ENCODE data around the gene RBPJ.

RBPJ gene

GRCh38 chr4:26457412-26457811, 136.6 kb downstream of the RBPJ start:
- Histone ChIP-seq H3K27ac (ENCODE audit: low read length) (no peak overlapping the region), H3K4me3 (ENCODE audit: low read length) (no peak overlapping the region), H3K9me3 (ENCODE audit: control insufficient read depth, insufficient read depth, low read length) (no peaks in the 10 kb centered on the region), H3K27me3 (ENCODE audit: control insufficient read depth, insufficient read depth, low read length) (no peaks in the 10 kb centered on the region), H3K4me1 (ENCODE audit: control insufficient read depth, insufficient read depth, low read length) (0 out of 2 replicates have a peak, but pooled peaks cover 2% of the 10 kb centered on the region), H3K36me3 (ENCODE audit: control insufficient read depth, insufficient read depth, low read length) (no peaks in the 10 kb centered on the region)
- no peak for DNase-seq (ENCODE audit: low read depth, low spot score)
- no CpG with 5 or more reads among the region's 6 CpGs for WGBS (ENCODE audit: insufficient coverage, insufficient read length)

DNA sequence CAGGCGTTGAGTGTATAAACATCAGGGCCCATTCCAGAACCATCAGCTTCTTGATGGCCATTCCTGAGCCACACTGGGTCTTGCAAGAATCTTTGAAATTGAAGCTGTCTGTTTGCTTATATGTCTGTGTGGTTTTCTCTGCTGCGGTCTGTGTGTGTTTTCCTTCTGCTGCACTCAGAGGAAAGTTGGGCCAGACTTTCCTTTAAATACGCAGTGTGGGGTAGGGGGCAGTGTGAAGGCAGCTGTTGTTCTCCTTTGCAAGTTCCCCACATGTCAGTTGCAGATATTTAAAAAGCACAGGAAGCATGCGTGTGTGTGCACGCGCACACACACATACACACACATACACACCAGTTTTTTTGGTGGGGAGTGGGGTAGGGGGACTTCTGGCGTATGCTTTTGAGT, 137.3 kb downstream of the RBPJ start:
- H3K27me3 ChIP-seq (ENCODE audit: control insufficient read depth, insufficient read depth, low read length): no peaks in the 10 kb centered on the region
- DNase-seq (ENCODE audit: low read depth, low spot score): no peak
- H3K27ac ChIP-seq (ENCODE audit: low read length): no peak overlapping the region
- H3K4me1 ChIP-seq (ENCODE audit: control insufficient read depth, insufficient read depth, low read length): no peaks in the 10 kb centered on the region
- no CpG with 5 or more reads among the region's 7 CpGs for WGBS (ENCODE audit: insufficient coverage, insufficient read length)
- no peak overlapping the region for H3K4me3 ChIP-seq (ENCODE audit: low read length)
- H3K9me3 ChIP-seq (ENCODE audit: control insufficient read depth, insufficient read depth, low read length): no peaks in the 10 kb centered on the region
- no peaks in the 10 kb centered on the region for H3K36me3 ChIP-seq (ENCODE audit: control insufficient read depth, insufficient read depth, low read length)

- Histone ChIP-seq H3K9me3 (ENCODE audit: control insufficient read depth, insufficient read depth, low read length) (no peaks in the 10 kb centered on the region), H3K4me1 (ENCODE audit: control insufficient read depth, insufficient read depth, low read length) (no peaks in the 10 kb centered on the region), H3K27me3 (ENCODE audit: control insufficient read depth, insufficient read depth, low read length) (no peaks in the 10 kb centered on the region), H3K4me3 (ENCODE audit: low read length) (no peak overlapping the region), H3K36me3 (ENCODE audit: control insufficient read depth, insufficient read depth, low read length) (no peaks in the 10 kb centered on the region), H3K27ac (ENCODE audit: low read length) (no peak overlapping the region)
- WGBS (ENCODE audit: insufficient coverage, insufficient read length): no CpG with 5 or more reads among the region's 19 CpGs
- DNase-seq (ENCODE audit: low read depth, low spot score): peak; percentile 13
Observed at GRCh38 chr4:26459054-26459755, 138.4 kb downstream of the RBPJ start.

- no peaks in the 10 kb centered on the region for H3K4me1 ChIP-seq (ENCODE audit: control insufficient read depth, insufficient read depth, low read length)
- H3K9me3 ChIP-seq (ENCODE audit: control insufficient read depth, insufficient read depth, low read length): no peaks in the 10 kb centered on the region
- H3K27me3 ChIP-seq (ENCODE audit: control insufficient read depth, insufficient read depth, low read length): no peaks in the 10 kb centered on the region
- H3K36me3 ChIP-seq (ENCODE audit: control insufficient read depth, insufficient read depth, low read length): no peaks in the 10 kb centered on the region
- no peak overlapping the region for H3K27ac ChIP-seq (ENCODE audit: low read length)
- H3K4me3 ChIP-seq (ENCODE audit: low read length): no peak overlapping the region
- no CpG with 5 or more reads among the region's 13 CpGs for WGBS (ENCODE audit: insufficient coverage, insufficient read length)
- no peak for DNase-seq (ENCODE audit: low read depth, low spot score)
Observed at GRCh38 chr4:26459756-26460530, 139.1 kb downstream of the RBPJ start.

- no peaks in the 10 kb centered on the region for H3K9me3 ChIP-seq (ENCODE audit: control insufficient read depth, insufficient read depth, low read length)
- no peak overlapping the region for H3K27ac ChIP-seq (ENCODE audit: low read length)
- H3K36me3 ChIP-seq (ENCODE audit: control insufficient read depth, insufficient read depth, low read length): no peaks in the 10 kb centered on the region
- H3K4me3 ChIP-seq (ENCODE audit: low read length): no peak overlapping the region
- DNase-seq (ENCODE audit: low read depth, low spot score): no peak
- WGBS (ENCODE audit: insufficient coverage, insufficient read length): no CpG with 5 or more reads among the region's 2 CpGs
- no peaks in the 10 kb centered on the region for H3K27me3 ChIP-seq (ENCODE audit: control insufficient read depth, insufficient read depth, low read length)
- no peaks in the 10 kb centered on the region for H3K4me1 ChIP-seq (ENCODE audit: control insufficient read depth, insufficient read depth, low read length)
Observed at GRCh38 chr4:26462874-26463273, 142.1 kb downstream of the RBPJ start.

DNA sequence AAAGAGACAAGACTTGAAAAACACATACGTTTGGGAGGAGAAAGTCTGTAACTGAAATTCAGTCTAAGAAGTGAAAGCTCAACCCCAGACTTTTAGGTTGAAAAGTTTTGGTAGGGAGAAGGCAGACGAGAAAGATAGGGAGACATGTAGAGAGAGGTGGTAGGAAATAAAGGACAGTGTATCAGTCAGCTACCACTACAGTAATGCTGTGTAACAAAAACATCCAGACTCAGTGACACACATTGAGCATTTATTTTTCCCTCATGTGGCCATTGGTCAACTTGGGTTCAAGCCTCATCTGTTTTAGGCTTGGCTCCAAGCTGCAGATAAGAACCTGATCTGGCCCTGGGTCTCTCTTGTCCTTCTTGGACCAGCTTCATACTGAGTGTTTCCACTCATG, 142.6 kb downstream of the RBPJ start:
- Histone ChIP-seq H3K27ac (ENCODE audit: low read length) (no peak overlapping the region), H3K9me3 (ENCODE audit: control insufficient read depth, insufficient read depth, low read length) (no peaks in the 10 kb centered on the region), H3K27me3 (ENCODE audit: control insufficient read depth, insufficient read depth, low read length) (no peaks in the 10 kb centered on the region), H3K4me1 (ENCODE audit: control insufficient read depth, insufficient read depth, low read length) (peaks cover 1% of the 10 kb centered on the region; the same call in 1 of the 2 replicates), H3K36me3 (ENCODE audit: control insufficient read depth, insufficient read depth, low read length) (no peaks in the 10 kb centered on the region), H3K4me3 (ENCODE audit: low read length) (no peak overlapping the region)
- no CpG with 5 or more reads among the region's 2 CpGs for WGBS (ENCODE audit: insufficient coverage, insufficient read length)
- no peak for DNase-seq (ENCODE audit: low read depth, low spot score)

- Histone ChIP-seq H3K4me1 (ENCODE audit: control insufficient read depth, insufficient read depth, low read length) (peaks cover 1% of the 10 kb centered on the region; the same call in 1 of the 2 replicates), H3K27ac (ENCODE audit: low read length) (no peak overlapping the region), H3K36me3 (ENCODE audit: control insufficient read depth, insufficient read depth, low read length) (no peaks in the 10 kb centered on the region), H3K4me3 (ENCODE audit: low read length) (no peak overlapping the region), H3K27me3 (ENCODE audit: control insufficient read depth, insufficient read depth, low read length) (no peaks in the 10 kb centered on the region), H3K9me3 (ENCODE audit: control insufficient read depth, insufficient read depth, low read length) (no peaks in the 10 kb centered on the region)
- no CpG with 5 or more reads among the region's 14 CpGs for WGBS (ENCODE audit: insufficient coverage, insufficient read length)
- DNase-seq (ENCODE audit: low read depth, low spot score): no peak
Observed at GRCh38 chr4:26464420-26465095, 143.7 kb downstream of the RBPJ start.

- no CpG with 5 or more reads among the region's 10 CpGs for WGBS (ENCODE audit: insufficient coverage, insufficient read length)
Observed at GRCh38 chr4:26466578-26467270, 145.9 kb downstream of the RBPJ start.

DNA sequence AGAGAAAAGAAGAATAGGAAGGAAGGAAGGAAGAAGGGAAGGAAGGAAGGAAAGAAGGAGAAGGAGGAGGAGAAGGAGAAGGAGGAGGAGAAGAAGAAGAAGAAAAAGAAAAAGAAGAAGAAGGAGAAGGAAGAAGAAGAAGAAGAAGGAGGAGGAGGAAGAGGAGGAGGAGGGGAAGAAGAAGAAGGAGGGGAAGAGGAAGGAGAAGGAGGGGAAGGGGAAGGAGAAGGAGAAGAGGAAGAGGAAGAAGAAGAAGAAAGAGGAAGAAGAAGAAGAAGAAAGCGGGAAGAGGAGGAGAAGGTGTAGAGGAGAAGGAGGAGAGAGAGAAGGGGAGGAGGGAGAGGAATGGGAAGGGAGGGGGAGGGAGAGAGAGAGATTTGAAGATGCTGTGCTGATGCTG, 146.9 kb downstream of the RBPJ start:
- Histone ChIP-seq H3K36me3 (ENCODE audit: control insufficient read depth, insufficient read depth, low read length) (no peaks in the 10 kb centered on the region), H3K4me3 (ENCODE audit: low read length) (no peak overlapping the region), H3K27ac (ENCODE audit: low read length) (no peak overlapping the region), H3K4me1 (ENCODE audit: control insufficient read depth, insufficient read depth, low read length) (peaks cover 1% of the 10 kb centered on the region; the same call in 1 of the 2 replicates), H3K9me3 (ENCODE audit: control insufficient read depth, insufficient read depth, low read length) (no peaks in the 10 kb centered on the region), H3K27me3 (ENCODE audit: control insufficient read depth, insufficient read depth, low read length) (no peaks in the 10 kb centered on the region)
- no peak for DNase-seq (ENCODE audit: low read depth, low spot score)
- WGBS (ENCODE audit: insufficient coverage, insufficient read length): 92% methylated on average over 1 of the region's 1 CpG

More at GRCh38 chr4:26466578-26467270, 145.9 kb downstream of the RBPJ start:
- peaks cover 1% of the 10 kb centered on the region; the same call in 1 of the 2 replicates for H3K4me1 ChIP-seq (ENCODE audit: control insufficient read depth, insufficient read depth, low read length)
- no peak overlapping the region for H3K4me3 ChIP-seq (ENCODE audit: low read length)
- no peak for DNase-seq (ENCODE audit: low read depth, low spot score)
- H3K36me3 ChIP-seq (ENCODE audit: control insufficient read depth, insufficient read depth, low read length): no peaks in the 10 kb centered on the region
- no peaks in the 10 kb centered on the region for H3K9me3 ChIP-seq (ENCODE audit: control insufficient read depth, insufficient read depth, low read length)
- H3K27me3 ChIP-seq (ENCODE audit: control insufficient read depth, insufficient read depth, low read length): no peaks in the 10 kb centered on the region
- H3K27ac ChIP-seq (ENCODE audit: low read length): no peak overlapping the region
